ENCODE measurements around the gene TM4SF18.

The TM4SF18 gene

DNA sequence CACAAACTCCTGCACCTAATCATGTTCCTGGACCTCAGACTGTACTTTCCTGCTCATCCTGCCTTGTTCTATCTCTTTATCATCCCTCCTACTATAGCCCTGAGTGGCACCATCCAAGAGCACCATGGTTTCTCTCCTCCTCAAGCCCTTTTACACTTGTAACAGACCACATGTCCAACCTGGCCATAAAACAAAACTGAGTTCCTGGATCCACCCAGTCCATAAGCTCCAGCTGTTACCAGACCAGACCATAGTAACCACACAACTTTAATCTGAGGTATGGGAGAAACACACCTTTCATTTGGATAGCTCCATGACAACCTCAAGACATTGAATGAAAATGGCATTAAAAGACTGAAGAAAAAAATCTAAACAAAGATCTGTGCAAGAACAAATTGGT is 9.1 kb downstream of the TM4SF18 start:
- H3K27ac Mint-ChIP-seq, result no peak overlapping the region
- no peaks in the 10 kb centered on the region for H3K9me3 Mint-ChIP-seq
- H3K36me3 Mint-ChIP-seq (ENCODE audit: low read depth), result no peaks in the 10 kb centered on the region
- no peak for DNase-seq
- no peaks in the 10 kb centered on the region for H3K4me1 Mint-ChIP-seq (ENCODE audit: low read depth)
- H3K27me3 Mint-ChIP-seq, result peaks cover 7% of the 10 kb centered on the region
- no peak overlapping the region for H3K4me3 Mint-ChIP-seq

DNA sequence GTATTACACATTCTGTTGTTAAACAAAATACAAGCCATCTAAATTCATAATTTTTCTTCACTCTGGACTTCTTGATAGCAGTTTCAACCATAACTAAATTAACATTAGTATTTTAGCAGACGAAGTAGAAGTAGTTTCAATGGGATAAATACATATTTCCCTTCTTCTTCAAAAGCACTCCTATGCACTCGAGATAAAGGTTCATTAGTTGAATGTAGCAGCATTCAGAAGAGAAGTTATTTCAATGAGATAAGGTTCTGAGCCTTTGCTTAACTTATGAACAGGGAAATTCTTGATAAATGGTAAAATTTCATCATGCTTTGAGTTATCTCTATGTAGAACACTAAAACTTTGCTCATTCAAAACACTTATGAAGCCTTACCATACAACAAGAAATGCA is 11.8 kb downstream of the TM4SF18 start:
- Mint-ChIP-seq H3K4me1 (ENCODE audit: low read depth) (no peaks in the 10 kb centered on the region), H3K9me3 (no peaks in the 10 kb centered on the region), H3K27me3 (peaks cover 7% of the 10 kb centered on the region), H3K4me3 (no peak overlapping the region), H3K27ac (no peak overlapping the region), H3K36me3 (ENCODE audit: low read depth) (no peaks in the 10 kb centered on the region)
- no peak for DNase-seq

DNA sequence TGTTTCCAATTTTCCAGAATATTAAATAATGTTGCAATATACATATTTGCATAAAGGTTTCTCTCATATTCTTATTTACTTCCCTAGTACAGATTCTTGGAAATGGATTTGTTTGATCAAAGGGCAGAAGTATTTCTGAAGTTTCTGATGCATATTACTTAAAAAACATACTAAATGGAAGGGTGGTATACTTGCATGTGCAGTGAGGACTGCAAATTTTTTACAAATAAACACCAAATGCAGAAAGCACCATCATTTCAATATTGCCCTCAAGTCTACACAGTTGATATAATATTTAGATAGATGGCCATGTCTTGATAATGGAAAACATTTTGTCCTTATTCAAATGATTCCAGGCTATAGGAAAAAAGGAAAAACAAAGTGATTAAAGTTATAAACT is 12.3 kb downstream of the TM4SF18 start:
- DNase-seq, result no peak
- Mint-ChIP-seq H3K4me1 (ENCODE audit: low read depth) (no peaks in the 10 kb centered on the region), H3K27me3 (peaks cover 7% of the 10 kb centered on the region), H3K4me3 (no peak overlapping the region), H3K9me3 (no peaks in the 10 kb centered on the region), H3K36me3 (ENCODE audit: low read depth) (no peaks in the 10 kb centered on the region), H3K27ac (no peak overlapping the region)

DNA sequence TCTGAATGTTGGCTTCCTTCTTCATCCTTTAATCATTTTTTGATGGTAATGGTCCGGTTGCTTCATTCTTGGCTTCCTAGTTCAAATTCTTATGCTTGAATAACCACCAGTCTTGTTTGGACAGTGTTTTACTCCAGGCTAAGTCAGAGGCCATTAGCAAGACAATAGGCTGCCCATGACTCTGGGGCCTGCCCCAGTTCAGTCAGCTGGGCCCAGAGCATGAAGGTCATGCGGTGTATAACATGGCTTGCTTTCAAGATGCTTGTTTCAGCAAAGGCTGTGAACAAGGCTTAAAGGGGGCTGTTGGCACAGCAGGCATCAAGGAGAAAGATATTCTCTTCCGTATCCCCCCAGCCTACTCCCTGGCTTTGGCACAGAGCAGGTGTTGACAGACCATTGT is 13.7 kb downstream of the TM4SF18 start:
- Mint-ChIP-seq H3K4me3 (no peak overlapping the region), H3K9me3 (no peaks in the 10 kb centered on the region), H3K27me3 (peaks cover 6% of the 10 kb centered on the region), H3K36me3 (ENCODE audit: low read depth) (no peaks in the 10 kb centered on the region), H3K4me1 (ENCODE audit: low read depth) (no peaks in the 10 kb centered on the region), H3K27ac (no peak overlapping the region)
- no peak for DNase-seq

DNA sequence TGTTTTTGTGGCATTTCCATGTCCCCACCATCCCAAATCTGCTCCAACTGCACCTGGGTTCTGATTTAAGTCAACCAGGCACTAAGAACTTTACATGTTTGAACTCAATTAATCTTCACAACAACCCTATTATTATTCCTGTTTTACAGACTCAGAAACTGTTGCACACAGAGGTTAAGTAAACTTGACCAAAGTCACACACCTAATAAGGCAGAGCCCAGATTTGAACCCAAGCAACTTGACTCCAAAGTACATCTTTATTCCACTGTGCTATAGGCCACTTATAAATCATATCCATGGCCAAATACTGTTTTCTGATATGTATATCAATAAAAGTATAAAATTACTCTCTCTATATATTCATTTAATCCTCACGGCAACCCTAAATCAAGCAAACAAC is 16.4 kb downstream of the TM4SF18 start:
- Mint-ChIP-seq H3K27me3 (peaks cover 17% of the 10 kb centered on the region), H3K4me1 (ENCODE audit: low read depth) (no peaks in the 10 kb centered on the region), H3K36me3 (ENCODE audit: low read depth) (no peaks in the 10 kb centered on the region), H3K4me3 (no peak overlapping the region), H3K27ac (no peak overlapping the region), H3K9me3 (no peaks in the 10 kb centered on the region)
- no peak for DNase-seq

DNA sequence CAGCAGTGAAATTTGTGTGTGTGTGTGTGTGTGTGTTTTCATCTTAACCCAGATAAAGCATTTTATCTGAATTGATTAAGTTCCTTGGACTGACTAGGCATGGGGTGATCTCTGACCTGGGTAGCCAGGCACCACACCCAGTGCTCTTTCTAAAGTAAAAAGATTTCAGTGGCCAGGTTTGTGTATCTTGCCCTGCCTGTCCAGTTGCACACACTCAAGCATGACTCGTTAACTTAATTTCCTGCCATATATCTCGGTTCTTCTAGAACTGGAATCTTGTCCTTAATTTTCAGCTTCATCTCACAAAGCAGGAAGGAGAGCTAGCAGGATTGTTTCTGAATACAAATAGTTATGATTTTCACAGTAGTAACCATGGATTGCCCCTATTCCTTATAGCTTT is 17.0 kb downstream of the TM4SF18 start:
- DNase-seq, result no peak
- Mint-ChIP-seq H3K4me1 (ENCODE audit: low read depth) (no peaks in the 10 kb centered on the region), H3K9me3 (no peaks in the 10 kb centered on the region), H3K27me3 (peaks cover 17% of the 10 kb centered on the region), H3K36me3 (ENCODE audit: low read depth) (no peaks in the 10 kb centered on the region), H3K27ac (no peak overlapping the region), H3K4me3 (no peak overlapping the region)

DNA sequence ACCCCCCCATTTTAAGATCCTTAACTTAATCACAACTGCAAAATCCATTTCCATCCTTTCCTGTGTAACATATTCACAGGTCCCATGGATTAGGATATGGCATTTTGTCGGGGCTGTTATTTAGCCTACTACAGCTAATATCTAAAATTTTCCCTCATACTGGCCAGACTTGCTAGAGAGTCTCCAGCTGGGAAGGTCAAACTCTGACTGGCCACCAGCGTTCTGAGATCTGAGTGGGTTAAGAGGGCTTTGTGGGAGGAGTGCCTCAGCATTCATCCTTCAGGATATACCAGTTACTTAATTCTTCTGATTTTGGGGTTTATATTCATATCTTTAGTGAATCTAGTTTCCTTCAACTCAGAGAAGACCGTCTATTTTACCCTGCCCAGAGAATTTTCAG is 17.7 kb downstream of the TM4SF18 start:
- no peak overlapping the region for H3K4me3 Mint-ChIP-seq
- H3K9me3 Mint-ChIP-seq, result no peaks in the 10 kb centered on the region
- H3K36me3 Mint-ChIP-seq (ENCODE audit: low read depth), result no peaks in the 10 kb centered on the region
- H3K27ac Mint-ChIP-seq, result no peak overlapping the region
- no peaks in the 10 kb centered on the region for H3K4me1 Mint-ChIP-seq (ENCODE audit: low read depth)
- no peak for DNase-seq
- peaks cover 19% of the 10 kb centered on the region for H3K27me3 Mint-ChIP-seq

DNA sequence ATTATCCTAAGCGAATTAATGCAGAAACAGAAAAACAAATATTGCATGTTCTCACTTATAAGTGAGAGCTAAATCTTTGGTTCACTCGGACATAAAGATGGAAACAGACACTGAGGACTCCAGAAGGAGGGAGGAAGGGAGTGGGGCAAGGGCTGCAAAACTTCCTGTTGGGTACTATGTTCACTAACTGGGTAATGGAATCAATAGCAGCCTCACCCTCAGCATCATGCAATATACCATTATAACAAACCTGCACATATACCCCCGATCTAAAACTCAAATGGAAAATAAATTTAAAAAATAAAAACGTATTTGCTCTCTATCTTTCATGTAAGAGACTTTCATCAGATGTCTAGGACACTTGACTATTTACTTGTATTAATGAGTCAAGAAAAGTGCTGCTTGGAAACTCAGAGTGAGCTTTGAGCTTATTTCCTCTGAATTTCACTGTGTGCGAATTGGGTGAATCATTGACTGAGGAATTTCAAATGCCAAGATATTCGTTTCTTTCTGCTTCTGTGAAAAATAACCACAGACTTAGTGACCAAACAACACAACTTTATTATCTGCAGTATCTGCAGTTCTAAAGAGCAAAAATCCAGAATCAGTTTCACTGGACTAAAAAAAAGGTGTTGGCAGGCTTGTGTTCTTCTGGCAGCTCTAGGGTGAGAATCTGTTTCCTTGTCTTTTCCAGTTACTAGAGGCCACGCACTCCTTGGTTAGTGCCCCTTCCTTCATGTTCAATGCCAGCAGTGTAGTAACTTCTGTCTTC is 18.4 kb downstream of the TM4SF18 start:
- no peaks in the 10 kb centered on the region for H3K9me3 Mint-ChIP-seq
- no peak overlapping the region for H3K27ac Mint-ChIP-seq
- no peaks in the 10 kb centered on the region for H3K36me3 Mint-ChIP-seq (ENCODE audit: low read depth)
- DNase-seq, result no peak
- peaks cover 26% of the 10 kb centered on the region for H3K27me3 Mint-ChIP-seq
- no peaks in the 10 kb centered on the region for H3K4me1 Mint-ChIP-seq (ENCODE audit: low read depth)
- H3K4me3 Mint-ChIP-seq, result no peak overlapping the region

DNA sequence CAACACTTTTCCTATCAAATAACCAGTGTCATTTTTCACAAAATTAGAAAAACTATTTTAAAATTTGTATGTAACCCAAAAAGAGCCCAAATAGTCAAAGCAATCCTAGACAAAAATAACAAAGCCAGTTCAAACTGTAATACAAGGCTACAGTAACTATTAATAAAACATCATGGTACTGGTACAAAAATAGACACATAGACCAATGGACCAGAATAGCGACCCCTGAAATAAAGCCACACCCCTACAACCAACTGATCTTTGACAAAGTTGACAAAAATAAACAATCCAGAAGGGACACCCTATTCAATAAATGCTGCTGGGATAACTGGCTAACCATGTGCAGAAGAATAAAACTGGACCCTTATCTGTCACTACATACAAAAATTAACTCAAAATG is 19.9 kb downstream of the TM4SF18 start:
- DNase-seq, result no peak
- H3K4me1 Mint-ChIP-seq (ENCODE audit: low read depth), result no peaks in the 10 kb centered on the region
- no peaks in the 10 kb centered on the region for H3K9me3 Mint-ChIP-seq
- H3K4me3 Mint-ChIP-seq, result no peak overlapping the region
- peaks cover 26% of the 10 kb centered on the region for H3K27me3 Mint-ChIP-seq
- no peaks in the 10 kb centered on the region for H3K36me3 Mint-ChIP-seq (ENCODE audit: low read depth)
- H3K27ac Mint-ChIP-seq, result no peak overlapping the region

DNA sequence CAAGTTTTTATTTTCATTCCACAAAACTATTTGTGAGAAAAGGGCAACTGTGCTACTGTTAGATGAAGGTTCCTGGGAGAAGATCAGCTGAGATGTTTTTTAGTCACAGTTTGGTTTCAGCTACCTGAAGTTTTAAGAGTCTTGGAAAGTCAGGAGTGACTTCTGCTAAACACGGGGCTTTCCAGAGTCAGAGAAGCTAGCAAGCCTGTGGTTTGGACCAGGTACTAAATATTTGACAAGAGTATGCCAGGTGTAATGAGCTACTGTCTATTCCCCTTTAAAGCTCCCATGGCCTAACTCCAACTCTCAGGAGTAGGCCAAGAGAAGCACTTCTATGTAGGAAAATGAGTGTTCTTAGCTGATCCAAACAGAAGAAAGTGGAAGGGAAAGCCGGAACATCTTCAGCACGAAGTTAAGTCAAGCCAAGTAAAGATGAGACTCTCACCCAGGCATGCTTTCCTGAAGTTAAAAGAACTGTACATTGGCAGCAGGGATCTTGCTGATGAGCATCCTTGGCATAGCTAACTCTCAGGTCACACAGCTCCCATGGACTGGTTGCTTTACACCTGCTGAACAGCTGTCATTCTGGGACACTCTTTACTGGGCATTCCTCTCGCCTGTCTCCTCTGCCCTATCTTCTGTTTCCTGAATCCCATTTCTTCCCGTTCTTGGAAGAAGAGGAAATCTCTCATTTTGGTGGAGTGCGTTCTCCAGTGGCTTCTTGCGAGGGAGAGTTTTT is 22.5 kb downstream of the TM4SF18 start:
- no peaks in the 10 kb centered on the region for H3K36me3 Mint-ChIP-seq (ENCODE audit: low read depth)
- no peaks in the 10 kb centered on the region for H3K9me3 Mint-ChIP-seq

DNA sequence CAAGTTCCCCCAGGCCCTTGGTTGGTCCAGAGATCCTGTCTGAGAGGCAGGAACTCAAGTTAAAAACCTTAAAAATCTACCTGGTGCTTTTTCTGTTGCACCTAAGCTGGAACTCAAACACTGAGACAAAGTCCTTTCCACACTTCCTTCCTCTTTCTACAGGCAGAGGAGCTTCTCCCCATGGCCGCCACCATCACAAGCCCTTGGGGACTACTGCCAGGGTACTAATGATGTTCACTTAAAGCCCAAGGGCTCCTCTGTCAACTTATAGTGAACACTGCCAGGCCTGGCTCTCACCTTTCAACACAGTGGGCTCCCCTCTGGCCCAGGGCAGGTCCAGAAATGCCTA is 26.0 kb downstream of the TM4SF18 start:
- Mint-ChIP-seq H3K36me3 (ENCODE audit: low read depth) (no peaks in the 10 kb centered on the region), H3K4me3 (no peak overlapping the region), H3K4me1 (ENCODE audit: low read depth) (no peaks in the 10 kb centered on the region), H3K27me3 (peaks cover 29% of the 10 kb centered on the region), H3K27ac (no peak overlapping the region), H3K9me3 (no peaks in the 10 kb centered on the region)
- DNase-seq, result no peak

More for the DNA sequence above, 22.5 kb downstream of the TM4SF18 start:
- no peak overlapping the region for H3K27ac Mint-ChIP-seq
- no peak for DNase-seq
- H3K4me1 Mint-ChIP-seq (ENCODE audit: low read depth), result no peaks in the 10 kb centered on the region
- peaks cover 29% of the 10 kb centered on the region for H3K27me3 Mint-ChIP-seq
- H3K4me3 Mint-ChIP-seq, result no peak overlapping the region

DNA sequence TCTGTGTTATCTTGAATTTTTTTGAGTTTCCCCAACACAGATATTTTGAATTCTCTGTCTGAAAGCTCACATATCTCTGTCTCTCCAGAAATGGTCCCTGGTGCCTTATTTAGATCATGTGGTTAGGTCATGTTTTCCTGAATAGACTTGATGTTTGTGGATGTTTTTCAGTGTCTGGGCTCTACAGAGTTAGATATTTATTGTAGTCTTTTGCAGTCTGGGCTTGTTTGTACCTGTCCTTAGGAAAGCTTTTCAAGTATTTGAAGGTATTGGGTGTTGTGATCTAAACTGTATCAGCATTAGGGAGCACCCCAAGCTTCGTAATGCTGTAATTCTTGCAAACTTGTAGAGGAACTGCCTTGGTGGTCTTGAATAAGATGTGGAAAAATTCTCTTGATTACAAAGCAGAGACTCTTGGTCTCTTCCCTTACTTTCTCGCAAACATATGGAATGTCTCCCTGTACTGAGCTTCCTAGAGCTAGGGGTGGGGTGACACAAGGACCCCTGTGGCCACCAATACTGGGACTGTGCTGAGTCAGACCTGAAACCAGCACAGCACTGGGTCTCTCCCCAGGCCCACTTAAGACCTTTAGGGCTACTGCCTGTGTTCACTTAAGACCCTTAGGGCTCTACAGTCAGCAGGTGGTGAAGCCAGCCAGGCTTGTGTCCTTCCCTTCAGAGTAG is 26.5 kb downstream of the TM4SF18 start:
- no peaks in the 10 kb centered on the region for H3K9me3 Mint-ChIP-seq
- no peaks in the 10 kb centered on the region for H3K36me3 Mint-ChIP-seq (ENCODE audit: low read depth)
- no peak overlapping the region for H3K27ac Mint-ChIP-seq
- no peak for DNase-seq
- H3K4me1 Mint-ChIP-seq (ENCODE audit: low read depth), result no peaks in the 10 kb centered on the region
- H3K27me3 Mint-ChIP-seq, result peaks cover 28% of the 10 kb centered on the region
- no peak overlapping the region for H3K4me3 Mint-ChIP-seq

DNA sequence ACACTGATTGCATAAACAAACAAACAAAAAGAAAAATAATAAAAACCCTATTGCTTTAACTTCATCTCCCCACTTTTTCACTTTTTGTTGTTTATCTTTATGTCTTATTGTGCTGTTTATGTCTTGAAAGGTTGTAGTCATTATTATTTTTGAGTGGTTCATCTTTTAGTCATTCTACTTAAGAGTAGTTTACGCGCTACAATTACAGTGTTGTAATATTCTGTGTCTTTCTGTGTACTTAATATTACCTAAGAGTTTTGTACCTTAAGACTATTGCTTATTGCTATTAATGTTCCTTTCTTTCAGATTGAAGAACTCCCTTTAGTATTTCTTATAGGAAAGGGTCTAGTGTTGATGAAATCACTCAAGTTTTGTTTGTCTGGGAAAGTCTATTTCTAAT is 28.1 kb downstream of the TM4SF18 start:
- H3K4me1 Mint-ChIP-seq (ENCODE audit: low read depth), result peaks cover 2% of the 10 kb centered on the region
- no peaks in the 10 kb centered on the region for H3K36me3 Mint-ChIP-seq (ENCODE audit: low read depth)
- no peaks in the 10 kb centered on the region for H3K9me3 Mint-ChIP-seq
- peaks cover 26% of the 10 kb centered on the region for H3K27me3 Mint-ChIP-seq
- H3K27ac Mint-ChIP-seq, result no peak overlapping the region
- H3K4me3 Mint-ChIP-seq, result no peak overlapping the region
- DNase-seq, result no peak

DNA sequence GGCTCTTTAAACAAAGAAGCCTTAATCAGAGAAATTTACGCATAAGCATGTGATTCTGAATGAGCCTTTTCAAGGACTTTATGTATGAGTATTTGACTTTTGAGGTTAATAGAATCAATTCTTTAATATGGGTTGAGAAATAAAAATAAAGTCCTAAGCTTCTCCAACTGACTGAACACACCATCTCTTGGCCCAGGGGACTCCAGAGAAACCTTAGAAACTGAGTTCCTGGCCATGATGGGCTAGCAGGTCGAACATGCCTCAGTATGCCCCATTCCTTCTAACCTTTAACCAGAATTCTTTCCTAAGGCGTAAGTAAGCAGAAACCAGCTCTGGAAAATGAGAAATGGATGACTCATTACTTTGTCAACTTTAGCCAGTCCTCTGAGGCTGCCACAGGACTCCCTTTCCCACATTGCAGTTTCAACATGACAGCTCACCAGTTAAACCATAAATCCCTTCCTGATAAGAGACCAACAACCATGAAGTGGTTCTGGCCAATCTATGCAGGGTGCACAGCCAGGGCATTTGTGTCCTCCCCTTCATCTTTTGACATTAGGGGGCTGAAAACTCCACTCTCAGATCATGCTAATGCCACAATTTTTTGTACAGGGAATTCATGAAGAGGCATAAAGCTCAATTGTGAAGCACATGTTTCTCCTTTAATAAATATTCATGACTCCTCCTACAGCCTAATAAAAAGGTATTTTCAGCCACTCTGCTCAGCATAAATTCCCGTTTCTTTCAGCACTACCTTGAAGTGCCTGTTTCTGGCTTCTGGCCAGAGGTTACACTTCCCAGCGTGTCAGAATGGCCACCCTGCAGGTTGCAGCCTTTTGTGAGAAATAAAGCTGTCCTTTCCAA is 33.3 kb downstream of the TM4SF18 start:
- H3K27me3 Mint-ChIP-seq, result peaks cover 19% of the 10 kb centered on the region
- no peaks in the 10 kb centered on the region for H3K36me3 Mint-ChIP-seq (ENCODE audit: low read depth)
- no peak overlapping the region for H3K27ac Mint-ChIP-seq
- H3K4me3 Mint-ChIP-seq, result no peak overlapping the region
- no peaks in the 10 kb centered on the region for H3K9me3 Mint-ChIP-seq
- H3K4me1 Mint-ChIP-seq (ENCODE audit: low read depth), result peaks cover 6% of the 10 kb centered on the region
- DNase-seq, result no peak
